Fibroblast of lung (primary cell): ENCODE data around the gene ZNF883.

Experiments
- CTCF ChIP-seq, 2 donors: IDR thresholded peaks in 1 of 2; conservative IDR thresholded peaks in 1 of 2; 1 replicate in 1 of 2; 2 replicates in 1 of 2; pipeline ENCODE4 v1.5.1; 2011 to 2012; ENCODE audit warnings: low read length in 2 of 2, control low read depth in 1 of 2, inconsistent platforms in 1 of 2, low read depth in 1 of 2, mild to moderate bottlenecking in 1 of 2
- EZH2 ChIP-seq: IDR thresholded peaks from 2 replicates; pipeline ENCODE4 v1.5.1; 2012; ENCODE audit warnings: low read length, control low read depth, mild to moderate bottlenecking; ENCODE audit errors: missing control alignments

DNA sequence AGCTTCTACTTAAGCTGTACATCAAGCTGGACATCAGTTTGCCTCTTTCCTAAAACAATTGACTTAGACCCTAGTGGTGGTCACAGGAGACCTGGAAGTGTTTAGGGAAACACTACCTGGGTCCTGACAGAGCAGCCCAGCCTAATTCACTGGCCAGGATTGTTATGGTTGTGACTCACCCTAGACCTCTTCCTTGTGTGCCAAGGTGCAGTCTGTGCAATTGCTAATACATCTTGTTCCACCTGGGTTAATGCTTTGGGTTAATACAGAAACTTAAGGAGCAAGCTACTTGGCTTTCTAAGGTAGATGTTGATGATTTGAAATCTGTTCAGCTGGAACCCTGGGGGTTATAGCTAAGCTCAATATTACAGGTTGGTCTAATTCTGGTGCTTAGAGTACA, 72.6 kb downstream of the ZNF883 start:
- no peak for TF ChIP-seq CTCF (conservative IDR thresholded peaks at IDR 0.05 in 1 of 2, IDR thresholded peaks at IDR 0.05 in 1 of 2; ENCODE audit: low read depth in 1 of 2, low read length in 2 of 2)
- no peak for TF ChIP-seq EZH2
